Fibroblast of mammary gland (primary cell): ENCODE results near the gene TMEM87A.

Experiments
- DNase-seq: peaks from one replicate; pipeline ENCODE4 v3.0.0-alpha.2; 2010; ENCODE audit warnings: low read depth
- H3K4me3 ChIP-seq: 2 replicates; pipeline ENCODE4 v1.5.1; 2011; ENCODE audit warnings: low read depth, mild to moderate bottlenecking, low read length, moderate library complexity; ENCODE audit not compliant: control insufficient read depth
- TF ChIP-seq, protein P1 (sequence below): conservative IDR thresholded peaks from 2 replicates; pipeline ENCODE4 v1.5.1; 2011; ENCODE audit warnings: low read depth, low read length, inconsistent platforms; ENCODE audit not compliant: control insufficient read depth, insufficient read depth

The TMEM87A gene

DNA sequence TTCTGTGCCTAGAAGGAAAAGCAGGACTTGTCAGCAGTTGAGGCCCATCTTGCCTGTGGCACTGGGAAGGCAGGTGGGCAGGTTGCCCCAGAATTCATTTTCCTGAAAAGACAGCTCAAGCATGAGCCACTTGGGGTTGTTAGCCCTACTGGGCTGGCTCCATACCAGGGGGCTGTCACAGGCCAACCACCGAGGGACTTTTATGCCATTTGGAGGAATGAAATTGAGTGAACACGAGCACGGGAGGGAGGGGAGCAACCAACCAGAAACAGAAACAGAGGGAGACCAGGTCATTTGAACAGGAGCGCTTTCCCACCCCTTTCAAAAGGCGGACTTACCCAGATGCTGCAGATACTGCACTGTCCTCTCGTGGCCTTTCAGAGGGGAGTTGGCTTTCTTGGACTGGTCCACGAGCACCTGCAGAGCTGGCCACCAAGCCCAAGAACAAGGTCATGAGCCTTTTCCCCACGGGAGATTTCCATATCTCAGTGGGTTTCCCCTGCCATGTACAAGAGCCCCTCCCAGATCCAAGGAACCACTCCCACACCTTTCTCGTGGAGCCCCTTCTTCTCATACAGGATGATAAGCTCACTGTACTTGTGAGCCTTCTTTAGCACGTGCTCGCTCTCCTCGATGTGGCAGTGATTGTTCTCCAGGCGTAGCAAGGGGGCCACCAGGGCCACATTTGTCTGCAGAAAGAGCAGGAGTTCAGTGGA lies 106.8 kb downstream of the TMEM87A start:
- no peak overlapping the region for H3K4me3 ChIP-seq
- no peak for DNase-seq
- TF ChIP-seq, protein P1, sequence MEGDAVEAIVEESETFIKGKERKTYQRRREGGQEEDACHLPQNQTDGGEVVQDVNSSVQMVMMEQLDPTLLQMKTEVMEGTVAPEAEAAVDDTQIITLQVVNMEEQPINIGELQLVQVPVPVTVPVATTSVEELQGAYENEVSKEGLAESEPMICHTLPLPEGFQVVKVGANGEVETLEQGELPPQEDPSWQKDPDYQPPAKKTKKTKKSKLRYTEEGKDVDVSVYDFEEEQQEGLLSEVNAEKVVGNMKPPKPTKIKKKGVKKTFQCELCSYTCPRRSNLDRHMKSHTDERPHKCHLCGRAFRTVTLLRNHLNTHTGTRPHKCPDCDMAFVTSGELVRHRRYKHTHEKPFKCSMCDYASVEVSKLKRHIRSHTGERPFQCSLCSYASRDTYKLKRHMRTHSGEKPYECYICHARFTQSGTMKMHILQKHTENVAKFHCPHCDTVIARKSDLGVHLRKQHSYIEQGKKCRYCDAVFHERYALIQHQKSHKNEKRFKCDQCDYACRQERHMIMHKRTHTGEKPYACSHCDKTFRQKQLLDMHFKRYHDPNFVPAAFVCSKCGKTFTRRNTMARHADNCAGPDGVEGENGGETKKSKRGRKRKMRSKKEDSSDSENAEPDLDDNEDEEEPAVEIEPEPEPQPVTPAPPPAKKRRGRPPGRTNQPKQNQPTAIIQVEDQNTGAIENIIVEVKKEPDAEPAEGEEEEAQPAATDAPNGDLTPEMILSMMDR: no peak

DNA sequence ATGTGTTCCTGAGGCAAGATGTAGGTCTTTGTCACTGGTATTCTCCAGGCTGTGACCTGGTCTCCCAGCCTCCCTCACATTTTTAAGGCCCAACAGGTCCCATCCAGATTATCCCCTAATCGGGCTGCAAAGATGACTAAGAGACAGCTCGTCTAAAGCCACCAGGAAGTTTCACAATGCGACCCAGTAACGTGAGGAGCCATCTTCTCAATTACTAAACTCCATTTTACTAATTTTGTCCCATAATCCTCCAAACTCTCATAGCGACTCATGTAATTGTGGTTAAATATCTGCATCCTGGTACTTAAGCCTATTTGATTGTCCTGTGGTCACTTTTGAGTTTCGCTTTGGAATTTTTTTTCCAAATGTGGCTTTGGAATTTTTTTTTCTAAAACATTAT lies 108.1 kb downstream of the TMEM87A start:
- TF ChIP-seq, protein P1: no peak
- peak; percentile 57 for DNase-seq
- no peak overlapping the region for H3K4me3 ChIP-seq

DNA sequence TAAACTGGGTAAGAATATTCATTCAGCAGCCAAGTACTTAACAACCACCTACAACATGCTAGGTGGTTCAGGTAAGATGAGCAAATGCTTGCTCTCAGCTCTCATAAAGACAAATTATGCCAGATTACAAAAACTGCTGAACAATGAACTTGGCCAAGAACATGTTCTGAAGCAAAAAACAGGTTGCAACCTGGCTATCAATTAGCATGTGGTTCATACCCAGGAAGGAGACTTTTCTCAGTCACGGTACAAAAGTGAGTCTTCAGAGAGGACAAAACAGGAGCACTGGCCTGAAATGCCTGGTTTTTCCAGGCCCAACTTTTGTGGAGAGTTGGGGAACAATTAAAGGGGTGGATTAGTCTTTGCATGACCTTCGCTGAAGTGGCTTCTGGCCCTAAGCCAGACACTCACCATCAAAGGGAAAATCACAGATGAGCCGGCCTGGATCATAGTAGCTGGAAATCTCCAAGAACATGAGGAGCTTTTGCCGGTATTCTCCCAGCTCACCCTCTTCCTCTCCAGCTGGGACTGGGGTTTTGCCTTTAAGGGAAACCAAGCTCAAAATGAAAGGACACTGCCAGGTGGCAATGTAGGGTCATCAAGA lies 109.2 kb downstream of the TMEM87A start:
- DNase-seq: no peak
- TF ChIP-seq, protein P1: no peak
- H3K4me3 ChIP-seq: no peak overlapping the region

DNA sequence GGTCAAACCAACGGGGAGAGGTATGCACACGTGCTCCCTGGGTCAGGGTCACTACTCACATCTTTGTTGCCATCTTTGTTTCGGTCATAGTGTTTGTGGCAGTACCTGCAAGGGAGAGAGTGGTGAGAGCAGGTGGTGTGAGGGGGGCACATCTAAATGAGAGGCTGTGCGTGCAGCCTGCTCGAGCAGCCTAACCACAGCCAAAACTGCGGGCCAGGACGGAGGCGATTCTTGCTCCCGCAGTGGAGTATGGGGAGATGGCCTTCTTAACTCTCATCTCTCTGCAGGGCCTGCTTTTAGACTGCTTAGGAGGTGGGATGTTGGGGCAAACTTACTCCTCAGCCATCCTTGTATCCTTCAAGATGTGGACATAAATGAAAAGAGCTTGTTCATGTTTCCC lies 109.9 kb downstream of the TMEM87A start:
- no peak for DNase-seq
- TF ChIP-seq, protein P1: no peak

More for the DNA sequence above, 109.9 kb downstream of the TMEM87A start:
- H3K4me3 ChIP-seq: no peak overlapping the region
